ENCODE results near the gene ERF.
"Not testable (repeated sequence)": the region's sequence is repeated elsewhere in the genome, so short reads cannot be mapped to it uniquely, and the experiment has no call there.

ERF gene

GRCh38 chr19:42275517-42275916 is 20.6 kb upstream of the ERF start:
- DNase-seq (ENCODE audit: low read depth, low spot score): no peak

- no peak for DNase-seq (ENCODE audit: low read depth, low spot score)
Measured at GRCh38 chr19:42275103-42275502, 20.2 kb upstream of the ERF start.

GRCh38 chr19:42274065-42274682 is 19.2 kb upstream of the ERF start:
- no peak for DNase-seq (ENCODE audit: low read depth, low spot score)

DNA sequence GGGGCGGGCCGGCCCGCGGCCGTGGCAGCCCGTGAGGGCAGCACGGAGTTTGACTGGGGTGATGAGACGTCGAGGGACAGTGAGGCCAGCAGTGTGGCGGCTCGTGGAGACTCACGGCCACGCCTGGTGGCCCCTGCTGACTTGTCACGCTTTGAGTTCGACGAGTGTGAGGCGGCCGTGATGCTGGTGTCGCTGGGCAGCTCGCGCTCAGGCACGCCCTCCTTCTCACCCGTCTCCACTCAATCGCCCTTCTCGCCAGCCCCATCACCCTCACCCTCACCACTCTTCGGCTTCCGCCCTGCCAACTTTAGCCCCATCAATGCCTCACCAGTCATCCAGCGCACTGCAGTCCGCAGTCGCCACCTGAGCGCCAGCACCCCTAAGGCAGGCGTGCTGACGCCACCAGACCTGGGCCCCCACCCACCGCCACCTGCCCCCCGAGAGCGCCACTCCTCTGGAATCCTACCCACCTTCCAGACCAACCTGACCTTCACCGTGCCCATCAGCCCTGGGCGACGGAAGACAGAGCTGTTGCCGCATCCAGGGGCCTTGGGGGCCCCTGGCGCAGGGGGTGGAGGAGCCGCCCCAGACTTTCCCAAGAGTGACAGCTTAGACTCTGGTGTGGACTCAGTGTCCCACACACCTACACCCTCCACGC is 18.6 kb upstream of the ERF start:
- no peak for DNase-seq (ENCODE audit: low read depth, low spot score)

DNA sequence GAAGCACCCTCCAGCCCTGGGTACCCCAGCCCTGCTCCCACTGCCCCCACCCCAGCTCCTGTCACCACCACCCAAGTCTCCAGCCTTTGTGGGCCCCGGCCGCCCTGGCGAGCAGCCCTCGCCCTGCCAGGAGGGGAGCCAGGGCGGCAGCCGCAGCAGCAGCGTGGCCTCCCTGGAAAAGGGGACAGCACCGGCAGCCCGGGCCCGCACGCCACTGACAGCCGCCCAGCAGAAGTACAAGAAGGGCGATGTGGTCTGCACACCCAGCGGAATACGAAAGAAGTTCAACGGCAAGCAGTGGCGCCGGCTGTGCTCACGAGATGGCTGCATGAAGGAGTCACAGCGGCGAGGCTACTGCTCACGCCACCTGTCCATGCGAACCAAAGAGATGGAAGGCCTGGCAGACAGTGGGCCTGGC is 18.1 kb upstream of the ERF start:
- no peak for DNase-seq (ENCODE audit: low read depth, low spot score)

DNA sequence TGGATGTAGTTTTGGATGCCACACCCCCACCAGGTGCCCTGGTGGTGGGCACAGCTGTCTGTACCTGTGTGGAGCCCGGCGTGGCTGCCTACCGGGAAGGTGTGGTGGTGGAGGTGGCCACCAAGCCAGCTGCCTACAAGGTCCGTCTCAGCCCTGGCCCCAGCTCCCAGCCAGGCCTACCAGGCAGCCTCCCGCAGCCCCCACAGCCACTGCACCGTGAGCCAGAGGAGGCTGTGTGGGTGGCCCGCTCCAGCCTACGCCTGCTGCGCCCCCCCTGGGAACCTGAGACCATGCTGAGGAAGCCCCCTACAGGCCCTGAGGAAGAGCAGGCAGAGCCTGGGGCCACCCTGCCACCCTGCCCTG is 17.6 kb upstream of the ERF start:
- no peak for DNase-seq (ENCODE audit: low read depth, low spot score)

- DNase-seq (ENCODE audit: low read depth, low spot score): no peak
Measured at GRCh38 chr19:42271861-42272534, 17.1 kb upstream of the ERF start.

DNA sequence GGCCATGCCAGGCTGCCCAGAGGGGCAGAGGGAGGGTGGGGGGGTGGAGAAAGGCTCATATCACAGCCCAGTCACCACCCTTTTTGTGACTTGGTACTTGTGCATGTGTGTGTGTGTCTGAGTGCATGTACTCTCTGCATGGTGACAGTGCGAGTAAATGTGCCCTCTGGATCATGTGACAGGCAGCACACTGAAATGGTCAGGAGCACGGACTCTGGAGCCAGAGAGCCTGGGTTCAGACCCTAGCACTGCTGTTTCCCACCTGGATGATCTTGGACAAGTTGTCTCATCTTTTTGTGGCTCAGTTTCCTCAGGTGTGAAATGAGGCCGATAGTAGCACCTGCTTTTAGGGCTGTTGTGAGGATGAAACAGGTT is 16.1 kb upstream of the ERF start:
- no peak for DNase-seq (ENCODE audit: low read depth, low spot score)

DNA sequence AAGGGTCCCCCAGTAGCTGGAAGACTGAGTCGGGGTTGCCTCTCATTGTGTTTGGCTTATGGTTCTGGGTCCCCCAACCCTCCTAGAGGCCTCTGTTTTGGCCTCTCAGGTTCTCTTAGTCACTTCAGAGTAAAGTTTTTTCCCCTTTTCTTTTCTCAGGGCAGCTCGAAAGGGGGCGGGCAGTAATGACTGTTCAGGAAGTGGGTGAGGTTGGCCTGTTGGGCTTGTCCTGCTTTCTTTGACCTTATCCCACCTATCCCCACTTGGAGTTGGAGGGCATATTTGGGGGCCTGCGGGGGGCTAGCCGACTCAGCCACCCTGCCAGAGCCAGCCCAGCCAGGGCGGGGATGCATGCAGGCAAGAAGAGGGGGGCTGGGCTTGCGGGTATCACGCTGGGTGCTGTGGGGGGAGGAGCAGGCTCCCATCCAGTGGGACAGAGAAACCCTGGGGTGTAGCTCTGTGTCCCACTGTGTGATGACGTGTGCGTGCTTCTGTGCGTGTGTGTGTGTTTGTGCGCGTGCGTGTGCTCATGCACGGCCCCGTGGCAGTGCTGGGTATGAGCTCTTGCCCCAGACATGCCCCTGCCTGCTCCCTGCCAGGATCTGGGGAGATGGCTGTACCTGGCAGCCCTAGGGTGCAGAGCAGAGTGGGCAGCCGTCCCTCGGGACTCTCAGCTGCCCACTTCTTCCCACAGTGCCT is 15.6 kb upstream of the ERF start:
- no peak for DNase-seq (ENCODE audit: low read depth, low spot score)

DNA sequence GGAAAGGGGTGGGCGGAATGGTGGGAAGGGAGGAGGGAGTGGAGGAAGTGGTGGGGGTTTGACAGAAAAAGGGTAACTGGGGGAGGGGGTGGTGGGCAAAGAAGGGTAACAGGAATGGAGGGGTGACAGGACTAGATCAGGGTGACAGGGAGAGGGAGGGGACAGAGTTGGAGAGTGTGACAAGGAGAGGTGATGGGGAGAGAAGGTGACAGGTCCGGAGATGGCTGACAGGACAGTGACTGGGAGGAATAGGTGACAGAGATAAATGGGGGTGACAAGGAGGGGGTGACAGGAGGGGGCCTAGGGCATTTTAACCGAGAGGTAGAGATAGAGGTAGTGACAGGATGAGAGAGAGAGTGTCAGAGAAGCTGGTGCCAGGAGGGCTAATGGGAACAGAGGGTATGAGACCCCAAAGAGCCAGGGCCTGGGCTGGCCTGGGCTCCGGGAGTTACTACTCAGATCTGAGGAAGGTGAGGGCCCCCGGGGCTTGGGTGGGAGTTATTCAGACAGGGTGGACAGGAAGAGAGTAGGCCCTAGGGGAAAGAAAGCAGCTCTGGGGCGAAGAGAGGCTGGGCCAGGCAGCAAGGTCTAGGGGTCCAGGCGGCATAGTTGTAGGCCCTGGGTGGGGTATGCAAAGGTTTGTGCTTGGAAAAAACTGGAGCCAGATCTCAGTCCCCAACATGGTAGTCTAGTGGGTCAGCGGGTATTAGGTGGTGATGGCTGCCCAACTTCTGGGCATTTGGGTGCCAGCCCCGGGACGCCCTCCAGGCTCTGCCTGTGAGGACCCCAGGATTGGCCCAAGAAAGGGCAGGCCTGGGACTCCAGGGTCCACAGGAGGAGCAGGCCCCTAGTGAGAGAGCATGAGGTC is 14.8 kb upstream of the ERF start:
- DNase-seq (ENCODE audit: low read depth, low spot score): no peak

- peak; percentile 100 for DNase-seq (ENCODE audit: low read depth, low spot score)
Measured at GRCh38 chr19:42268704-42269477, 14.0 kb upstream of the ERF start, which contains the start of gene CIC. CIC (plus strand) TSS chr19:42269252; CDS start chr19:42271784, 2,532 bp downstream.

- DNase-seq (ENCODE audit: low read depth, low spot score): peak; percentile 96
Measured at GRCh38 chr19:42268142-42268703, 13.3 kb upstream of the ERF start.

DNA sequence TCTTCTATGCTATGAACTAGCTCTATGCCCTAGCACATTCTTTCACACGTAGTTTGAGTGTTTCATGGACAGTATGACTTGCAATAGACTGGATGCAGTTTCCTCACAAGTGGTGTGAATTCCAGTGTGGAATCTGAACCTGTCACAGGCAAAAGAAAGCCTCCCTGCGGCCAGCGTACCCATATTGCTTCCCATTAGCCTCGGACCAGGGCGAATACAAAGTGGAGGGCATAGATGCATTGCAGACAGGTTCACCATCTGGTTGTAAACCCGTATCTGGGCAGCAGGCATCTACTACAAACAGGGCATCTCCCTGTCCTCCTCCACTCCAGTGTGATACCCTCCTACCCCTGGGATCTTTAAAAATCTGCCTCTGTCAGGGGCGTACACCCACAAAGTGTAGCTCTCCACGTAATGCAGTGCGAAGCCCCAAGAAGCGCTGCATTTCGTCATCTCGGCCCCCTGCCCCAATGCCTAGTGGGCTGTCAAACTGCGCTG is 12.8 kb upstream of the ERF start:
- DNase-seq (ENCODE audit: low read depth, low spot score): no peak

DNA sequence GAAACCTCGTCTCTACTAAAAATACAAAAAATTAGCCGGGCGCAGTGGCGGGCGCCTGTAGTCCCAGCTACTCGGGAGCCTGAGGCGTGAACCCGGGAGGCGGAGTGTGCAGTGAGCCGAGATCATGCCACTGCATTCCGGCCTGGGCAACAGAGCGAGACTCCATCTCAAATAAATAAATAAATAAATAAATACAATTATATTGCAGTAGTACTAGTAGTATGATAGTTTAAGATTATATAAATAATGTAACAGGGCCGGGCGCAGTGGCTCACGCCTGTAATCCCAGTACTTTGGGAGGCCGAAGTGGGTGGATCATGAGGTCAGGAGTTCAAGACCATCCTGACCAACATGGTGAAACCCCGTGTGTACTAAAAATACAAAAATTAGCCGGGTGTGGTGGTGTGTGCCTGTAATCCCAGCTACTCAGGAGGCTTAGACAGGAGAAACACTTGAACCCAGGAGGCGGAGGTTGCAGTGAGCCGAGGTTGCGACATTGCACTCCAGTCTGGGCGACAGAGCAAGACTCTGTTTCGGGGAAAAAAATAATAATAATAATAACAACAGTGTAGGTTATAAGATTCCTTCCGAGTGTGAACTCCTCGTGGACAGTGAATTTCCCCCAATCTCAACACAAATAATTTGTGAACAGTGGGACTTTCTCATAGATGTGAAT is 12.1 kb upstream of the ERF start:
- not testable (repeated sequence) for DNase-seq (ENCODE audit: low read depth, low spot score)

GRCh38 chr19:42266105-42266504 is 11.2 kb upstream of the ERF start:
- DNase-seq (ENCODE audit: low read depth, low spot score): not testable (repeated sequence)

DNA sequence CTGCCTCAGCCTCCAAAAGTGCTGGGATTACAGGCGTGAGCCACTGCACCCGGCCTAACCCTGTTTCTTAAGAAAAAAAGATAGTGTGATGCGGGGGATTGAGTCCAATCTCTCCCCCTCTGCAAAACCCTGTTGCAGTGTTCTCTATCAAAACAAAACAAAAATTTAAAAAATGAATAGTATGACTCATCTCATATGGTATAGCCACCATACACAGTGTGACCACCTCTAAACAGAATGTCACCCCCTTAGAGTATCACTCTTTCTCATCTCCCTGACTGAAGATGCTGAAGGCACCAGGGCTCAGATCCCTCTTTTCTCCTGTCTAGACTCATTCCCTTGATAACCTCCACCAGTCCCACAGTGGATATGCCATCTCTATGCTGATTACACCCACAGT is 6.8 kb upstream of the ERF start:
- DNase-seq (ENCODE audit: low read depth, low spot score): no peak

GRCh38 chr19:42257842-42258241 is 2.9 kb upstream of the ERF start:
- not testable (repeated sequence) for DNase-seq (ENCODE audit: low read depth, low spot score)

- no peak for DNase-seq (ENCODE audit: low read depth, low spot score)
Measured at GRCh38 chr19:42255766-42256745, 1.1 kb upstream of the ERF start.

Measured in smooth muscle cell of the brain vasculature (primary cell).